Caki2 (cell line): ENCODE results near the gene PHYH. TPM values are rescaled to one million over a fixed set of nuclear protein-coding genes. Genes with fewer than 3 reads are reported as not detected.
"Not testable (repeated sequence)": the region's sequence is repeated elsewhere in the genome, so short reads cannot be mapped to it uniquely, and the experiment has no call there.

ENCODE experiments used
- DNase-seq: peaks from one replicate; pipeline ENCODE4 v3.0.0-alpha.2; 2015; ENCODE audit warnings: low read depth
- in situ Hi-C: cut with HindIII; loops from 2 replicates; pipeline ENCODE4 v1.10.0; 2016; ENCODE audit warnings: low sequenced_read_pairs, low pct_unique_long_range_greater_than_20kb, mixed read lengths
- total RNA-seq: library from RNA; depleted of rRNA; stranded (reverse); fragments of >200 nt; shearing (Covaris generic); gene quantifications from 2 replicates; pipeline ENCODE4 v1.2.3, GENCODE V29; 2014; ENCODE audit warnings: low replicate concordance; rRNA removed

Gene PHYH
- 49.0 and 82.1 TPM in 2 replicates for total RNA-seq

GRCh38 chr10:13299437-13300287 lies at the start of gene PHYH:
Gene PHYH (minus strand): TSS chr10:13300064. CDS start chr10:13300042, 22 bp downstream.
- peak; percentile 89 for DNase-seq
- in situ Hi-C loops: no loop called here

DNA sequence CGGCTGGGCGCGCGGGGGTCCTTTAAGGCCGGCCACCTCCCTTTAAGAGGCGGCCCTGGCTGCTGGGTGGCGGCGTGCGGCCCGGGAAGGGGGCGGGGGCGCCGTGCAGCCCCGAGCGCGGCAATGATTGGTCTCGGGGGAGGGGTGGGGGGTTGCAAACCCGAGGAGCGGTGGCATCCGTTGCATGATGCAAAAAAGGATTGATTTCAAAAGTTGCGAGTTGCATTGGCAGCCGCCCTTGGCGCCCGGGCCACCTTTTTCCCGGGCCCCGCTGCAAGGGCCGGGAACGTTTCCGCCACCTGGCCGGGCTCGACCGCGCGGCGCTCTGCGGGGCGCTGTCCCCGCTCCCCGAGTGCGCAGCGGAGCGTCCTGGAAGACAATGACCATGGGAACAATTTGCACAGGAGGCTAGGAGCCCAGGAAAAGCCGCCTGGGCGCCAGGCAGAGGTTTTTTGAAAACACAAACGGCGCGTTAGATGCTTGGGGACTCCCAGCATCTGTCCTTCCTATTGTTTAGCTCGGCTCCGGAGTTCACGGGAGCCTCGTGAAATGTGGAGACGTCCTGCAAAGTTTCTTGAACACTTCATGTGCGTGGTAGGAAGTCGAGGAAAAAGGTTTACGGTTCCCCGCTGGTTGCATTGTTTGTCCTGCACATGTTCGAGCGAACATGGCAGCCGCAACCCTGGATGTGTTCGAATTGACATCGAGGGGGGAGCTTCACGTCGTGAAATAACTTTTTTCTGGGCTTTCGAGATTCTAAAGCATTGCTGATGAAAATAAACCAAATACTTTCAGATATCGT lies 48.6 kb upstream of the PHYH start, which contains the start of gene SEPHS1:
Gene SEPHS1, minus strand, starts transcription at position 78 of the 802 bp plus-strand sequence. CDS start 3,343 bp downstream, outside the sequence.
- in situ Hi-C loops: no loop called here
- peak; percentile 81 for DNase-seq

- peak; percentile 84 for DNase-seq
- in situ Hi-C loops: no loop called here
Measured at GRCh38 chr10:13347500-13348156, 47.8 kb upstream of the PHYH start.

DNA sequence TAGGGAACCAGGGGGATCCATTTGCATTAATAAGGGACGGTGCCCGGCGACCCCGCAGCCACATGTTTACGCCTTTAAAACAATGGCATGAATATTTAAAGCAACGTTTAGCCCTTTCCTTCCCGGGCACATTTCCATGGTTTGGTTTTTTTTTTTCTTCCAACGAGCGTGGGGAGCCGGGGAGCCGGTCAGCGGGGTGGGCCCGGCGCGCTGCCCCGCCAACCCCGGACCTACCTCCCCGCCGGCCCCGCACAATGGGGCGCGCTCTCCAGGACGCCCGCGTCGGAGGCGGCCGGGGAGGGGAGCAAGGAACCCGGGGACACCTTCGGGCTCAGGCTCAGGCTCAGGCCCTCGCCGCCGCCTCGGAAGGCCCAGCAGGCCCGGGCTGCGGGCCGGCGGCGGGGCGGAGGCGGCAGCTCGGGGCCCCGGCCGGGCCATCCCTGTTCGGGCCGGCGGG lies 47.2 kb upstream of the PHYH start:
- DNase-seq: peak; percentile 47
- in situ Hi-C loops: no loop called here

DNA sequence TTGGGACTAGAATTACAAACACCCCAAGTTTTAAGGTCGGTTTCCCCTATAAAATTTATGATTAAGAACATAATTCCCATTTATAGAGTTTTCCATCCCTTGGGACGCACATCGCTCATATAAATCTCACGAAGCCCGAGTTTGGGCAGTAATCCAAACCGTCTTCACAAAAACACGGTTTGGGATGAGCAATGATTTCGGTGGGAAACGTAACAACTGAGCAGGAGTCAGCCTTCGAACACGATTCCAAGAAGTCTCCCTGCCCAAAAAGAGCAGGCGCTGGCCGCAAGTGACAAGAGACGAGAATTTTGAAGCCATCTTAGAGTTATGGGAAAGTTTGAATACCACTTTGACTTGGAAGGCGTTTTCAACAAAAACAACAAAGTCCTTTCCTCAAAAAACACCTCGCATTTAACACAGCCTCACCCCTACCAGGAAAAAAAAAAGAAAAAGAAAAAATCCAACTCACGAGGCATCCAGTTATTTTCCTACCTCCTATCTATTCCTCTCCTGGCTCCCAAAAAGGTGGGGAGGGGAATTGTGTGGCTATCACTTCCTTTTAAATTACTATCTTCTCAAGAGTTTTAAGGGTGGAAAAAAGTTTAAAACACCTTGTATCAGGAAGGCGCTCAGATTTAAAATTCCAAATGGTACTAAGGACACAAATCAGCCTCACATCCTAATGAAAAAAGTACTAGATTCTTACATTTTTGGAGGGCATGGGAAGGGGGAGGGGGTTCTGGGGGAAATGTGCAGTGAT lies 46.6 kb upstream of the PHYH start:
- peak; percentile 32 for DNase-seq
- in situ Hi-C loops: no loop called here

GRCh38 chr10:13340626-13341376 lies 40.9 kb upstream of the PHYH start:
- DNase-seq: no peak

DNA sequence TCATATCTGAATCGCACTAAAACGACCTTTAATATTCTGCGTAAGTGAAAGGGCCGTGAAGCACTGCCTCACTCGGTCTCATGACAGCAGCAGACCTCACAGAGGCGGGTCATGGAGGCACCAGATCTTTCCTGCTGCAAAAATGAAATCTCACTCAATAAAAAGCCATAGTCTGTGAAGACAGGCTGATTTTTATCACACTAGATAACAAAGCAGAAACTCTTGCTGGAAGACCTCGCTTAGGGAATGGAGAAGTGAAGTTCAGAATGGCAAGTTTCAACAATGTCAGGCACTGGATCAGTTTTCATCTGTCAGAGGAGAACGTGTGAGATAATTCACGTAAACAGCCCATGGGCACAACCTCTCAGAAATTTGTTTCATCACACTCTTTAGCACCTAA lies 40.2 kb upstream of the PHYH start:
- no peak for DNase-seq
- in situ Hi-C loops: no loop called here

More at GRCh38 chr10:13340626-13341376, 40.9 kb upstream of the PHYH start:
- in situ Hi-C loops: no loop called here

DNA sequence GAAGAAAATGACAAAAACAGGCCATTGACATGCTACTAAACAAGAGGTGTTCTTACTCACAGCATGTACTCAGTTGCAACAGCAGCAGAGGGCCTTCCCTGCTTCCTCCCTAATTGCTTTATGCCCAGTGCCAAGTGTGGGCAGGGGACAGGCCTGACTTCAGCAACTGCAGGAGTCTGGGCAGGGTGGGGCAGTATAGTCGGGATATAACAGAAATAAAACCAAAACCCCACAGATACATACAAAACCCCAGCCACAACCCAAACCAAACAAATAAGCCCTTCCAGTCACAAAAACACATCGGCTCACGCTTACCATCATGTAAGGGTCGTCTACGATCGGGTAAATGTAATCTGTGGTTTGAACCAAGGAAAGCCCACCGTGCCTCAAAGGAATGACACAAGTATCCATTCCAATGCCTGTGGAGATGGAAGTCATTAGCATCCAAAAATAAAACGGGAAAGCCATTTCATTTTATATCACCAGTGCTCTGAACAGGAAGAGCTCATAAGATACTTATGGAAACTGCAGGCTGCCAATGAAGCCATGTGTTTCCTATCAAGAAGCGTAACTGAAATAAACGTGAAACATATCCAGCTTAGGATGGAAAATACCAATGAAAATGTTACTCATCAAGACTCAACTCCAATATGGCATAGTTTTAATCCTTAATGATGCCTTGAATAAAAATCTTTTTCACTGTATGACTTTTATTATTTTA lies 38.7 kb upstream of the PHYH start:
- no peak for DNase-seq
- in situ Hi-C loops: no loop called here

DNA sequence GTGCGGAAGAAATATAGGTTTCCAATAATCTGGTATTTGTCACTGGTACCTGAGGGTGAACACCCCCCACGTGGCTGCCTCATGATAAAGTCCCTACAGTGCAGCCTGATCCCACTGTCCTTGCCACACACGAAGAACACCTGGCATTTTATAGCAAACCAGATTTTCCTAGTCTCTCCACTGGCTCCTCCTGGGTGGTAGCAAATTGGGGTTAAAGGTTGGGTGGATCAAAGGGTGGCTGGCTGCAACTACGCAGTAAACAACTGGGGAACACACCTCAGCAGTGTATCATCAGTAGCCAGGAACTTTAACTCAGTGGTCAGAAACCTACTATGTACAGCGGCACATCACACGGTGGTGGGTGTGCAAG lies 37.9 kb upstream of the PHYH start:
- DNase-seq: no peak
- in situ Hi-C loops: no loop called here

- DNase-seq: no peak
- in situ Hi-C loops: no loop called here
Measured at GRCh38 chr10:13337128-13337826, 37.4 kb upstream of the PHYH start.

DNA sequence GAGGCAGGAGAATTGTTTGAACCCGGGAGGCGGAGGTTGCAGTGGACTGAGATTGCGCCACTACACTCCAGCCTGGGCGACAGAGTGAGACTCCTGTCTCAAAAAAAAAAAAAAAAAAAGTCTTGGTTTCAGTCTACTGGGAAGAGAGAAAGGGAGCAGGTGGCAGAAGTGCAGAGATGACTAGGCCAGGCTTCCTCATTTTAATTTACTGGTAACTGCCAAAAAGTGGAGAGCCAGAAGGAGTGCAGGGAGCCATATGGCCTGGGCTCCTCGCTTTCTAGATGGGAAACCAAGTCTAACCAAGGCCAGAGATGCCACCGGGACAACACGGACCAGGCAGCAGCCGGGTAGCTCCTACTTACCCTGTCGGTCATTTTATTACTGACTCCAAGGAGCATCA lies 36.0 kb upstream of the PHYH start:
- in situ Hi-C loops: no loop called here
- no peak for DNase-seq

DNA sequence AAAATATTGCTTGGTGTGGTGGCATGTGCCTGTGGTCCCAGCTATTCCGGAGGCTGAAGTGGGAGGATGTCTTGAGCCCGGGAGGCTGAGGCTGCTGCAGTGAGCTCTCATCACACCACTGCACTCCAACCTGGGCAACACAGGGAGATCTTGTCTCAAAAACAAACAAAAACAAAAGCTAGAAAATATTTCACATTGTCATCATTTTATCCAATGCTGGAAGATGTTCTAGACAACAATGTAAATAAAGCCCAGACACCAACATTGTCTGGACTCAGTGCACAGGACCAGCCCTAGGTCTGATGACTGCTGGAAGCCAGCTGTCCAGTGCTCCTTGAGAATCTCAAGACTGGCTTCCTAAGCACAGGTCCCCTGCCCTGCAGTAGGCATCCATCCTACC lies 34.7 kb upstream of the PHYH start:
- in situ Hi-C loops: no loop called here
- DNase-seq: no peak

- no peak for DNase-seq
- in situ Hi-C loops: no loop called here
Measured at GRCh38 chr10:13331646-13332045, 31.8 kb upstream of the PHYH start.

- DNase-seq: not testable (repeated sequence)
Measured at GRCh38 chr10:13330980-13331379, 31.1 kb upstream of the PHYH start.

DNA sequence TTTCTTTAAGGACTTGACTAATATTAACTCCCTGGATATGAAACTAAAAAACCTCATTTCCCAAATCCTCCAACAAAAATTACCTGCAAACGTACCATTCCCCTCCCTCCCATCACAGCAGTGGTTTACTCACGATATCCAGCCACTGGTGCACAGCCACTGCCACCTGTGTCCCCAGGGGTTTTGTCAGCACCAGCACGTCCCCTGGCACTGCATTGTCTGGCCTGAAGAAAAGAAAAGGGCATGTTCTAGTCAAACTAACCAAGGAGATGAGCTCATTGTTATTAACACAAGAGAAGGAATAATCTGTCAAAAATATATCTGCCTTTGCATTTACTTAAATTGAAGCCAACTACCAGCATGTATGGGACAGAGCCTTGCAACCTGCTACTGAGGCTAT lies 29.7 kb upstream of the PHYH start:
- DNase-seq: no peak
- in situ Hi-C loops: no loop called here

More at GRCh38 chr10:13330980-13331379, 31.1 kb upstream of the PHYH start:
- in situ Hi-C loops: not testable (repeated sequence)

DNA sequence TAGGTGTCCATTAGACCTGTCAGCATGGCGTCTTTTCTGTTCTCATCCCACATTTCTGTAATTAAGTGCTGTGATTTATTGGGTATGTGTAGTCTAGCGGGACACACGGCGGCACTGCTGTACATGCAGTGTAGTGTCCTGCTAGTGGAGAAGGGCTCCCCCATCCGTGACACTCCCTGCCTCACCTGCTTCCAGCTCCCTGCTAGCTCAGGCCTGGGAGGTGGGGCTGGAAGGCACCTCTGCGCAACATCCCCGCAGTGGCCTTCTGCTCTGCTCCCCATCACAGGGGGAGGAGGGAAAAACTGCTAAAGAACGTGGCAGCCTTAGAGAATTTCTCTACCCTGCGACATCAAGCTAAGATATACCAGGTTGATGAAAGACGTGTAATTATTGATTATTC lies 28.7 kb upstream of the PHYH start:
- DNase-seq: no peak
- in situ Hi-C loops: no loop called here
